Esophagus muscularis mucosa (tissue), 3 donors: ENCODE data around the gene TRABD2A.

Source experiments
- POLR2A ChIP-seq: fragments of 450-650 bp; IDR thresholded peaks from one replicate; pipeline ENCODE4 v1.6.1; 2017; ENCODE audit warnings: antibody characterized with exemption, moderate library complexity, mild to moderate bottlenecking, low read depth
- TF ChIP-seq, protein P1 (sequence below), 3 experiments: fragments of 200-600 bp in 2 of 3; fragments of 450-650 bp in 1 of 3; sonication (generic) in 2 of 3; IDR thresholded peaks; one replicate each; pipeline ENCODE4 v1.5.1; 2017 to 2019; ENCODE audit warnings: antibody characterized with exemption in 3 of 3, mild to moderate bottlenecking in 2 of 3, moderate library complexity in 1 of 3

GRCh38 chr2:84807063-84807485, 73.8 kb downstream of the TRABD2A start:
- TF ChIP-seq, protein P1, sequence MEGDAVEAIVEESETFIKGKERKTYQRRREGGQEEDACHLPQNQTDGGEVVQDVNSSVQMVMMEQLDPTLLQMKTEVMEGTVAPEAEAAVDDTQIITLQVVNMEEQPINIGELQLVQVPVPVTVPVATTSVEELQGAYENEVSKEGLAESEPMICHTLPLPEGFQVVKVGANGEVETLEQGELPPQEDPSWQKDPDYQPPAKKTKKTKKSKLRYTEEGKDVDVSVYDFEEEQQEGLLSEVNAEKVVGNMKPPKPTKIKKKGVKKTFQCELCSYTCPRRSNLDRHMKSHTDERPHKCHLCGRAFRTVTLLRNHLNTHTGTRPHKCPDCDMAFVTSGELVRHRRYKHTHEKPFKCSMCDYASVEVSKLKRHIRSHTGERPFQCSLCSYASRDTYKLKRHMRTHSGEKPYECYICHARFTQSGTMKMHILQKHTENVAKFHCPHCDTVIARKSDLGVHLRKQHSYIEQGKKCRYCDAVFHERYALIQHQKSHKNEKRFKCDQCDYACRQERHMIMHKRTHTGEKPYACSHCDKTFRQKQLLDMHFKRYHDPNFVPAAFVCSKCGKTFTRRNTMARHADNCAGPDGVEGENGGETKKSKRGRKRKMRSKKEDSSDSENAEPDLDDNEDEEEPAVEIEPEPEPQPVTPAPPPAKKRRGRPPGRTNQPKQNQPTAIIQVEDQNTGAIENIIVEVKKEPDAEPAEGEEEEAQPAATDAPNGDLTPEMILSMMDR (IDR thresholded peaks at IDR 0.05), result no peak
- no peak for TF ChIP-seq POLR2A
